HCT116 (cell line): ENCODE results near the gene RBBP6. TPM values are rescaled to one million over a fixed set of nuclear protein-coding genes. Genes with fewer than 3 reads are reported as not detected.

Experiments
- ATAC-seq: fragments of 200-7000 bp; cut with Tn5 transposase; 2 replicates; pipeline ENCODE4 v1.9.1; 2020; ENCODE audit warnings: mild to moderate bottlenecking, moderate library complexity
- BruUV-seq: library from RNA; stranded (reverse); fragments of 400-500 nt; replicated peaks from 2 replicates; lab custom pipeline; 2021; lab: Mats Ljungman, UMichigan
- CTCF ChIA-PET: fragments of 300-600 bp; sonication (Branson Sonifier 250); formaldehyde crosslinking; loops from one replicate; lab custom pipeline; 2021; ENCODE audit warnings: antibody characterized with exemption; lab: Charles Lee
- POLR2A ChIA-PET: fragments of 300-600, 350-600 bp; sonication (Branson Sonifier 250); formaldehyde crosslinking; loops from one replicate; lab custom pipeline; 2021; ENCODE audit warnings: antibody characterized with exemption; lab: Charles Lee
- RAD21 ChIA-PET, 2 experiments: fragments of 300-600 bp; sonication (Branson Sonifier 250); formaldehyde crosslinking; loops; one replicate each; lab custom pipeline; 2023; ENCODE audit warnings: low total read pairs in 2 of 2; ENCODE audit not compliant: uncharacterized antibody in 2 of 2, unreplicated experiment in 2 of 2, low non-redundant PET in 1 of 2; lab: Charles Lee
- DNase-seq: peaks from one replicate; pipeline ENCODE4 v3.0.0-alpha.2; 2010; ENCODE audit warnings: low read depth, low spot score
- H2AFZ ChIP-seq: fragments of 200-600 bp; shearing (Covaris generic), sonication (generic); 2 replicates; pipeline ENCODE4 v1.6.1; 2017; ENCODE audit warnings: low read depth, mixed run types, mixed read lengths, antibody characterized with exemption, low read length; ENCODE audit not compliant: poor library complexity, severe bottlenecking
- H3K27ac ChIP-seq: 2 replicates; pipeline ENCODE4 v1.5.1; 2012; ENCODE audit warnings: low read depth, low read length
- H3K27me3 ChIP-seq: fragments of 200-600 bp; sonication (generic); 2 replicates; pipeline ENCODE4 v1.6.1; 2016; ENCODE audit warnings: mixed run types, low read length, mixed read lengths; ENCODE audit not compliant: insufficient read depth
- H3K36me3 ChIP-seq, 2 experiments: fragments of 200-500 bp in 1 of 2; fragments of 200-600 bp in 1 of 2; sonication (Bioruptor generic) in 1 of 2; sonication (generic) in 1 of 2; 2 replicates each; pipeline versions ENCODE4 v1.5.1 to v1.6.1; 2014 to 2016; ENCODE audit warnings: low read length in 2 of 2, inconsistent platforms in 1 of 2, mixed read lengths in 1 of 2, mixed run types in 1 of 2; ENCODE audit not compliant: insufficient read depth in 2 of 2, control insufficient read depth in 1 of 2
- H3K4me1 ChIP-seq, 2 experiments: fragments of 200-600 bp in 1 of 2; sonication (generic) in 1 of 2; 2 replicates each; pipeline versions ENCODE4 v1.5.1 to v1.6.1; 2012 to 2017; ENCODE audit warnings: low read length in 2 of 2, inconsistent platforms in 1 of 2, mild to moderate bottlenecking in 1 of 2, mixed read lengths in 1 of 2, mixed run types in 1 of 2, moderate library complexity in 1 of 2; ENCODE audit not compliant: insufficient read depth in 2 of 2, control insufficient read depth in 1 of 2
- H3K4me2 ChIP-seq: fragments of 200-600 bp; sonication (generic); 2 replicates; pipeline ENCODE4 v1.6.1; 2017; ENCODE audit warnings: mixed run types, low read length, mixed read lengths
- H3K4me3 ChIP-seq, 2 experiments: fragments of 200-600 bp in 1 of 2; sonication (generic) in 1 of 2; replicated peaks in 1 of 2; 2 replicates each; pipeline ENCODE4 v1.5.1; 2011 to 2016; ENCODE audit warnings: low read length in 2 of 2, control low read depth in 1 of 2, low read depth in 1 of 2, mild to moderate bottlenecking in 1 of 2, mixed read lengths in 1 of 2, mixed run types in 1 of 2
- H3K79me2 ChIP-seq: fragments of 200-600 bp; sonication (generic); 2 replicates; pipeline ENCODE4 v1.6.1; 2017; ENCODE audit warnings: mild to moderate bottlenecking, mixed run types, low read length, moderate library complexity, mixed read lengths; ENCODE audit not compliant: insufficient read depth
- H3K9ac ChIP-seq: fragments of 200-600 bp; sonication (generic); 2 replicates; pipeline ENCODE4 v1.6.1; 2016; ENCODE audit warnings: low read length, mixed read lengths
- H3K9me2 ChIP-seq: fragments of 200-600 bp; sonication (generic), shearing (Covaris generic); 2 replicates; pipeline ENCODE4 v1.6.1; 2017; ENCODE audit warnings: mixed run types, mild to moderate bottlenecking, moderate library complexity; ENCODE audit not compliant: insufficient read depth
- H3K9me3 ChIP-seq, 2 experiments: fragments of 200-500 bp in 1 of 2; fragments of 200-600 bp in 1 of 2; sonication (Bioruptor generic) in 1 of 2; sonication (generic) in 1 of 2; 2 replicates each; pipeline ENCODE4 v1.6.1; 2014 to 2017; ENCODE audit warnings: low read length in 2 of 2, mixed read lengths in 2 of 2, inconsistent platforms in 1 of 2, low read depth in 1 of 2, mild to moderate bottlenecking in 1 of 2, mixed run types in 1 of 2, moderate library complexity in 1 of 2; ENCODE audit not compliant: control insufficient read depth in 1 of 2, insufficient read depth in 1 of 2
- H4K20me1 ChIP-seq: fragments of 200-600 bp; sonication (generic), shearing (Covaris generic); 2 replicates; pipeline ENCODE4 v1.6.1; 2017; ENCODE audit warnings: mixed run types, mild to moderate bottlenecking, moderate library complexity; ENCODE audit not compliant: insufficient read depth
- CBX3 ChIP-seq: IDR thresholded peaks from 2 replicates; pipeline ENCODE4 v1.6.1; 2012; ENCODE audit warnings: low read depth
- REST ChIP-seq: IDR thresholded peaks from 2 replicates; pipeline ENCODE4 v1.6.1; 2012; ENCODE audit warnings: low read depth
- SP1 ChIP-seq: IDR thresholded peaks from 2 replicates; pipeline ENCODE4 v1.6.1; 2012; ENCODE audit warnings: low read depth
- YY1 ChIP-seq: IDR thresholded peaks from 2 replicates; pipeline ENCODE4 v1.6.1; 2011; ENCODE audit warnings: low read length, low read depth, moderate library complexity, mild to moderate bottlenecking; ENCODE audit not compliant: insufficient replicate concordance; ENCODE audit errors: extremely low read depth
- intact Hi-C: fragments of 100-400 bp; cut with micrococcal nuclease; formaldehyde crosslinking; loops from 2 replicates; pipeline ENCODE4 v1.10.0; 2022
- total RNA-seq: library from RNA; stranded (reverse); gene quantifications from one replicate; pipeline ENCODE4 v1.2.1, GENCODE V29; 2021; ENCODE audit not compliant: unreplicated experiment

Gene RBBP6
- total RNA-seq, 1 experiment from 2014 or later = 52.4 TPM

- TF ChIP-seq REST = no peak
Measured at GRCh38 chr16:24520983-24521382, 18.4 kb upstream of the RBBP6 start (continued).

GRCh38 chr16:24522751-24523150, 16.6 kb upstream of the RBBP6 start:
- no peak overlapping the region for H2AFZ ChIP-seq
- no TSS peak for BruUV-seq
- ChIA-PET POLR2A (interaction anchor here (1.2 kb wide), 1 partner anchor 16 kb away, joined by 3 read pairs; the partner anchor contains the start of gene RBBP6), CTCF (no interaction called here), RAD21 (no interaction called here)
- intact Hi-C loops = no loop called here
- no peaks in the 10 kb centered on the region for H4K20me1 ChIP-seq
- no peaks in the 10 kb centered on the region for H3K27me3 ChIP-seq
- H3K9me2 ChIP-seq = no peaks in the 10 kb centered on the region
- peaks cover 0 to 9% of the 10 kb centered on the region in 2 experiments; a peak in 2 of 4 replicates for H3K4me1 ChIP-seq
- no peak overlapping the region for H3K4me3 ChIP-seq
- ATAC-seq (no peak), DNase-seq (no peak)
- H3K79me2 ChIP-seq = no peaks in the 10 kb centered on the region
- H3K9me3 ChIP-seq = no peaks in the 10 kb centered on the region
- no peak overlapping the region for H3K4me2 ChIP-seq
- H3K27ac ChIP-seq = no peak overlapping the region
- TF ChIP-seq SP1 = no peak
- no peak for TF ChIP-seq CBX3
- no peak for TF ChIP-seq YY1
- no peak overlapping the region for H3K9ac ChIP-seq
- H3K36me3 ChIP-seq = no peaks in the 10 kb centered on the region
